HEK293T (cell line): ENCODE measurements around the gene DCBLD1.

Source experiments
- ARNT ChIP-seq: fragments of 450-650 bp; IDR thresholded peaks from 2 replicates; pipeline ENCODE4 v1.6.1; 2017; ENCODE audit warnings: mild to moderate bottlenecking
- BHLHE40 ChIP-seq: fragments of 450-650 bp; IDR thresholded peaks from 2 replicates; pipeline ENCODE4 v1.6.1; 2016; ENCODE audit warnings: mild to moderate bottlenecking, moderate library complexity, borderline replicate concordance
- CTBP1 ChIP-seq: fragments of 450-650 bp; IDR thresholded peaks from 2 replicates; pipeline ENCODE4 v1.6.1; 2016; ENCODE audit warnings: borderline replicate concordance
- FOXA1 ChIP-seq: fragments of 450-650 bp; IDR thresholded peaks from 2 replicates; pipeline ENCODE4 v1.6.1; 2016; ENCODE audit warnings: mild to moderate bottlenecking
- FOXK2 ChIP-seq: fragments of 450-650 bp; IDR thresholded peaks from 2 replicates; pipeline ENCODE4 v1.6.1; 2016; ENCODE audit warnings: mild to moderate bottlenecking
- FOXM1 ChIP-seq: fragments of 450-650 bp; IDR thresholded peaks from 2 replicates; pipeline ENCODE4 v1.6.1; 2017; ENCODE audit warnings: mild to moderate bottlenecking, borderline replicate concordance
- HDGF ChIP-seq: fragments of 450-650 bp; IDR thresholded peaks from 2 replicates; pipeline ENCODE4 v1.6.1; 2017; ENCODE audit warnings: antibody characterized with exemption, borderline replicate concordance
- LEF1 ChIP-seq: fragments of 450-650 bp; IDR thresholded peaks from 2 replicates; pipeline ENCODE4 v1.6.1; 2017; ENCODE audit warnings: mild to moderate bottlenecking, borderline replicate concordance
- NFRKB ChIP-seq: fragments of 450-650 bp; IDR thresholded peaks from 2 replicates; pipeline ENCODE4 v1.6.1; 2016; ENCODE audit warnings: mild to moderate bottlenecking, moderate library complexity
- PKNOX1 ChIP-seq: fragments of 450-650 bp; IDR thresholded peaks from 2 replicates; pipeline ENCODE4 v1.6.1; 2016
- SP1 ChIP-seq: fragments of 450-650 bp; IDR thresholded peaks from 2 replicates; pipeline ENCODE4 v1.6.1; 2017
- SUZ12 ChIP-seq: fragments of 450-650 bp; IDR thresholded peaks from 2 replicates; pipeline ENCODE4 v1.6.1; 2016; ENCODE audit warnings: mild to moderate bottlenecking
- TARDBP ChIP-seq: fragments of 450-650 bp; IDR thresholded peaks from 2 replicates; pipeline ENCODE4 v1.6.1; 2016
- ZNF384 ChIP-seq: fragments of 450-650 bp; IDR thresholded peaks from 2 replicates; pipeline ENCODE4 v1.6.1; 2016

GRCh38 chr6:117592983-117593759 is 110.7 kb downstream of the DCBLD1 start:
- no peak for TF ChIP-seq SP1
- no peak for TF ChIP-seq FOXM1
- no peak for TF ChIP-seq ZNF384
- no peak for TF ChIP-seq BHLHE40
- no peak for TF ChIP-seq CTBP1
- TF ChIP-seq ARNT, result no peak
- TF ChIP-seq SUZ12, result no peak
- no peak for TF ChIP-seq HDGF
- no peak for TF ChIP-seq NFRKB
- no peak for TF ChIP-seq LEF1
- no peak for TF ChIP-seq FOXA1
- no peak for TF ChIP-seq FOXK2
- no peak for TF ChIP-seq PKNOX1
- no peak for TF ChIP-seq TARDBP
